Mucosa of descending colon (tissue), 3 donors: Measurements from ENCODE around the gene FOXN3. TPM values are rescaled to one million over a fixed set of nuclear protein-coding genes. Genes with fewer than 3 reads are reported as not detected.

Experiments
- ATAC-seq: fragments of 200-7000 bp; cut with Tn5 transposase; one replicate; pipeline ENCODE4 v1.9.1; 2020; ENCODE audit warnings: mild to moderate bottlenecking, moderate library complexity
- DNase-seq, 3 donors: peaks; one replicate each; pipeline ENCODE4 v3.0.0-alpha.2; 2020
- H3K36me3 ChIP-seq: fragments of 200-600 bp; one replicate; pipeline ENCODE4 v1.8.0; 2021; ENCODE audit warnings: low read depth, mild to moderate bottlenecking
- H3K4me1 ChIP-seq: fragments of 200-600 bp; one replicate; pipeline ENCODE4 v1.8.0; 2021; ENCODE audit warnings: low read depth, mild to moderate bottlenecking
- H3K4me3 ChIP-seq: fragments of 200-600 bp; one replicate; pipeline ENCODE4 v1.8.0; 2021; ENCODE audit warnings: mild to moderate bottlenecking
- H3K9me3 ChIP-seq: fragments of 200-600 bp; one replicate; pipeline ENCODE4 v1.8.0; 2021; ENCODE audit warnings: mild to moderate bottlenecking
- intact Hi-C, 2 donors: fragments of 100-400 bp; cut with DNase I in 1 of 2; cut with micrococcal nuclease in 1 of 2; formaldehyde crosslinking; loops; one replicate each; pipeline versions ENCODE4 v1.11.0 to v1.11.1; 2022; cut with DNase I, micrococcal nuclease
- total RNA-seq, 3 donors: library from RNA; stranded (reverse); fragmentation: NEBNext Ultra II Directional in 2 of 3; extraction: Animal tissue kit (Norgen Biotek cat#: 25700) in 2 of 3; gene quantifications; one replicate each; pipeline versions ENCODE4 v1.2.1 to v1.2.4, GENCODE V29; 2021 to 2023
- TF ChIP-seq, protein P1 (sequence below): fragments of 200-600 bp; IDR thresholded peaks from one replicate; pipeline ENCODE4 v1.8.0; 2022; ENCODE audit warnings: antibody characterized with exemption, mild to moderate bottlenecking
- donor health status: DM: no; HTN: no; CAD: no; lungs with moderate emphysema.
- donor health status: DM: no; HTN: no; CAD: no.
- donor health status: DM: no; HTN: yes; CAD: no.

Gene FOXN3
- total RNA-seq, 3 donors from 2014 or later, result 77.4 to 154 (median 113) TPM

DNA sequence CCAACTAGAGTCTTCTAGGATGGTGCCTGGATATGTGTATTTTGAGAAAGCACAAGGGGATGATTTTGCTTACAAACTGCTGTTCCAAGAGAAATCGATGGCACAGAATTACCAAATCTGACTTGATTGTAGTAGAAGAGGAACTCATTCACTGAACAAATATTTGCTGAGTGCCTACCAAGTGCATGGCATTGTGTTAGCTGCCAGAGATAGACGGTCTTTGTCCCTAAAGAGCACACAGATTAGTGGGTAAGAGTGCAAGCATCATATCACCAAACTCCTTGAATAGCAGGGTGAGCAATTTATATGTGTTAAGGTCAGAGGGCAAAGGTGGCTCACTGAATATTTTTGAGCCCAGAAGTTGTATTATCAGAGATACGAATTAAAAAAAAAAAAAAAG is 3.5 kb upstream of the FOXN3 start:
- H3K36me3 ChIP-seq, result no peaks in the 10 kb centered on the region
- no peaks in the 10 kb centered on the region for H3K9me3 ChIP-seq
- ATAC-seq (no peak), DNase-seq (peak in 1 of 3 donors; percentile 35)
- H3K4me1 ChIP-seq, result peaks cover 41% of the 10 kb centered on the region
- TF ChIP-seq, protein P1, sequence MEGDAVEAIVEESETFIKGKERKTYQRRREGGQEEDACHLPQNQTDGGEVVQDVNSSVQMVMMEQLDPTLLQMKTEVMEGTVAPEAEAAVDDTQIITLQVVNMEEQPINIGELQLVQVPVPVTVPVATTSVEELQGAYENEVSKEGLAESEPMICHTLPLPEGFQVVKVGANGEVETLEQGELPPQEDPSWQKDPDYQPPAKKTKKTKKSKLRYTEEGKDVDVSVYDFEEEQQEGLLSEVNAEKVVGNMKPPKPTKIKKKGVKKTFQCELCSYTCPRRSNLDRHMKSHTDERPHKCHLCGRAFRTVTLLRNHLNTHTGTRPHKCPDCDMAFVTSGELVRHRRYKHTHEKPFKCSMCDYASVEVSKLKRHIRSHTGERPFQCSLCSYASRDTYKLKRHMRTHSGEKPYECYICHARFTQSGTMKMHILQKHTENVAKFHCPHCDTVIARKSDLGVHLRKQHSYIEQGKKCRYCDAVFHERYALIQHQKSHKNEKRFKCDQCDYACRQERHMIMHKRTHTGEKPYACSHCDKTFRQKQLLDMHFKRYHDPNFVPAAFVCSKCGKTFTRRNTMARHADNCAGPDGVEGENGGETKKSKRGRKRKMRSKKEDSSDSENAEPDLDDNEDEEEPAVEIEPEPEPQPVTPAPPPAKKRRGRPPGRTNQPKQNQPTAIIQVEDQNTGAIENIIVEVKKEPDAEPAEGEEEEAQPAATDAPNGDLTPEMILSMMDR, result no peak
- intact Hi-C loops, result no loop called here
- H3K4me3 ChIP-seq, result no peak overlapping the region

DNA sequence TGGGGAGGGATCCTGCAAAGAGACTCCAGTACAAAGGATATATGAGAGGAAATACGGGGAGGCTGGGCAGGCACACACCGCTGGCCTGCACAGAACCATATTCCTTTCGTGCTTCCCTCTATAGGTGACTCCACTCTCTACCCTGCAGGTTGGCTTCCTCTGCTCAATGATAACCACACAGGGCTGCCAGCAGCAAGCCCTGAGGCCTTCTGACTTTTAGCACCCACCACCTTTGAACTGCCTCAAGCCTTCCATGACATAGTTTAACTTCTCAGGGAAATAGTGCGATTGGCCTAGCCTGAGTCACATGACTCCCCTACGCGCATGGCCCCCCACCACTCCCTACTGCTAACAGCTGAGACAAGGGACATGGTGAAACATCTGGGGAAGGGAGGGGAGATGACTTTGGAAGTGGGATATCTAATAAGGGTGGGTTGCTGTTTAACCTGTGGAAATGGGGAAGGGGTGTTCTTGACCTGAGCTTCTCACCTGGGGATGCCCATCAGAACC is 3.0 kb upstream of the FOXN3 start:
- intact Hi-C loops, result loop anchor here (10.0 kb wide), 2 partner anchors 55 to 245 kb away; no protein-coding TSS in a partner anchor
- H3K4me1 ChIP-seq, result peaks cover 41% of the 10 kb centered on the region
- ATAC-seq (no peak), DNase-seq (no peak)
- TF ChIP-seq, protein P1, result no peak
- no peaks in the 10 kb centered on the region for H3K9me3 ChIP-seq
- H3K36me3 ChIP-seq, result no peaks in the 10 kb centered on the region
- H3K4me3 ChIP-seq, result no peak overlapping the region

DNA sequence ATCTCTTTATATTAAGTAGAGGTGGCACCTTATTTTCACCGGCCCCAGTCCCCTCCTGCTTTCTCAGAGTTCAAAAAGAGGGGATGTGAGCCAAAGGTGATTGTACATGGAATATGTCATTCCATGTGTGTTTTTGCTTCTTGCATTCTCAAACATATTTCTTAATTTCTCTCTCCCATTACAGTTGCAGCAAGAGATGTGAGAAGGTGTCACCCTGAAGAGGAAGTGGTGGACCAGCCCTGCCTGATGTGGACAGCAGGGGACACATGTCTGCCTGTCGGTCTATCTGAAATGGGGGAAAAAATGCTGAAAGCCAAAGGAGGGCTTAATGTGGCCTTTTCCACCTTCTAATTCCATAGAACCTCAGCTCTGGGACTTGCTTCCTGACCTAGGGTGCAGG is 1.9 kb upstream of the FOXN3 start:
- peaks cover 46% of the 10 kb centered on the region for H3K4me1 ChIP-seq
- no peak overlapping the region for H3K4me3 ChIP-seq
- H3K36me3 ChIP-seq, result no peaks in the 10 kb centered on the region
- TF ChIP-seq, protein P1, result no peak
- intact Hi-C loops, result loop anchor here (10.0 kb wide), 2 partner anchors 54 to 244 kb away; no protein-coding TSS in a partner anchor
- no peaks in the 10 kb centered on the region for H3K9me3 ChIP-seq
- no peak for DNase-seq
- ATAC-seq, result no peak

DNA sequence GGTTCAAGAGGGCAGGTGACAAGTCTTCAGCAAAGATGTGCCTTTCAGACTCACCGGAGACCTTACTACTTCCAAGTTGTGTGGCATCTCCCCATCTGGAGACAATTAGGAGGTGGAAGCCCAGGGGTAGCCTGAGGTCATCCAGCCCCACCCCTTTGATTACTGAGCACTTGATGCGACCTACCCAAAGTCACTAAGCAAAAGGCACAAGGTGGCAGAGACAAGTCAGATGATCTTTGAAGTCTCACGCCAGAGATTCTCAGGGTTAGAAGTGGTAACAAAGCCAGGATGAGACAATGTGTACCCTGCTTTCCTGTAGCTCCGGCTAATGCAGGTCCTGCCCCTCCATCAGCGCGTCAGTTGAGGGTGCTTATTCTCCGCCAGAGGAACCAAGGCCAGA is 1.4 kb upstream of the FOXN3 start:
- H3K9me3 ChIP-seq, result no peaks in the 10 kb centered on the region
- H3K4me3 ChIP-seq, result no peak overlapping the region
- TF ChIP-seq, protein P1, result no peak
- H3K36me3 ChIP-seq, result no peaks in the 10 kb centered on the region
- intact Hi-C loops, result loop anchor here (10.0 kb wide), 2 partner anchors 54 to 244 kb away; no protein-coding TSS in a partner anchor
- peaks cover 42% of the 10 kb centered on the region for H3K4me1 ChIP-seq
- DNase-seq (no peak), ATAC-seq (no peak)

DNA sequence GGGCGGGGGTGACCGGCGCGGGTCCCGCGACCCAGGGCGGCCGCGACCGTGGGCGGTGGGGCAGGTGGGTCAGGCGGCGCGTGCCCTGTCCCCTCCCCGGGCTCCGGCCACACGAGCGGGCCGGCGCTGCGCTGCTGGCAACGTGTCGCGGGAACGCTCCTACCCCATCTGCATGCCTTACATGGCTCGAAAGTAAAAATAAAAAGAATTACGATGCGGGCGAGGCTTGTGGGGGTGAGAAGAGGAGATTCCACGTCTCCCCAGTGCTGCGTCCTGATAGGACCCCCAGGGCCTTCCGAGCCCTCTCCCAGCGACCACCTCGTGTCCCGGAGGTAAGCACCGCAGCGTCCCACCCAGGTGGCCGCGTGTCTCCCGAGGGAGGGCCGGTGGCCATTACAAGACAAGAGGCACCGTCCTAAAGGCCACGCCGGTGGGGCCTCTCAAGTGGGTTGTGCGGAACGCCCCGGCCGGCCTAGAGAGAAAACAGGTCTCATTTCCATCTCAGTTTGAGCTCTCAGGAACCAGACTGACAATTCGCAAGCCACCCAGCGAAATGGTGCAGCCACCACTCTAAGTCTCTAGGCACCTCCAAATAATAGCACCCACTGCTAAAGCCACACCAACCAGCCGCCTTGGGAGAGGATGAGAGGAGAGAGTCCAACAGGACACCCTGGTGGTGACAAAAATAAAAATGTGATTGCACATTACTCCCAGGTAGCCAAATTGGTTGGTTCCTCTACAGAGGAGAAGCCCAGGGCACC is 612 bp upstream of the FOXN3 start:
- ATAC-seq (peak; percentile 36), DNase-seq (peak; percentile 67 to 80 (median 74))
- Histone ChIP-seq H3K4me3 (peak overlapping the region; percentile 27), H3K9me3 (no peaks in the 10 kb centered on the region), H3K36me3 (no peaks in the 10 kb centered on the region), H3K4me1 (peaks cover 35% of the 10 kb centered on the region)
- TF ChIP-seq, protein P1, result no peak
- intact Hi-C loops, result loop anchor here (2.0 to 10.0 kb wide), 3 partner anchors 53 to 243 kb away; no protein-coding TSS in a partner anchor
